PC-3 (cell line): ENCODE results near the gene CELA3B. TPM values are rescaled to one million over a fixed set of nuclear protein-coding genes. Genes with fewer than 3 reads are reported as not detected.
A peak's percentile ranks its signal among the peaks of the same experiment; 100 is the strongest.

Experiments used
- ATAC-seq: fragments of 200-7000 bp; cut with Tn5 transposase; 2 replicates; pipeline ENCODE4 v1.9.1; 2020; ENCODE audit warnings: mild to moderate bottlenecking, moderate library complexity
- BruUV-seq: library from RNA; stranded (reverse); fragments of 400-500 nt; replicated peaks from 2 replicates; lab custom pipeline; 2021; lab: Mats Ljungman, UMichigan
- CTCF ChIA-PET: fragments of 300-600 bp; sonication (Branson Sonifier 250); formaldehyde crosslinking; loops from one replicate; lab custom pipeline; 2022; ENCODE audit warnings: antibody characterized with exemption; lab: Charles Lee
- POLR2A ChIA-PET: fragments of 300-600 bp; sonication (Branson Sonifier 250); formaldehyde crosslinking; loops from one replicate; lab custom pipeline; 2022; ENCODE audit warnings: antibody characterized with exemption; ENCODE audit not compliant: unreplicated experiment; lab: Charles Lee
- DNase-seq: peaks from one replicate; pipeline ENCODE4 v3.0.0-alpha.2; 2015
- H2AFZ ChIP-seq: fragments of 300-600 bp; sonication (generic); 2 replicates; pipeline ENCODE4 v1.6.0; 2016; ENCODE audit warnings: antibody characterized with exemption, low read length
- H3F3A ChIP-seq: fragments of 300-600 bp; sonication (generic); one replicate; pipeline ENCODE4 v1.6.0; 2017; ENCODE audit warnings: antibody characterized with exemption, low read length, control low read depth, mild to moderate bottlenecking; ENCODE audit not compliant: unreplicated experiment
- H3K27ac ChIP-seq: fragments of 300-600 bp; sonication (generic); 2 replicates; pipeline ENCODE4 v1.5.1; 2016; ENCODE audit warnings: mild to moderate bottlenecking, low read length
- H3K27me3 ChIP-seq: fragments of 300-600 bp; sonication (generic); 2 replicates; pipeline ENCODE4 v1.6.1; 2016; ENCODE audit warnings: low read length, mixed read lengths
- H3K36me3 ChIP-seq: fragments of 300-600 bp; sonication (generic); 2 replicates; pipeline ENCODE4 v1.6.1; 2016; ENCODE audit warnings: low read depth, mixed run types, low read length, mixed read lengths
- H3K4me1 ChIP-seq: fragments of 300-600 bp; sonication (generic); 2 replicates; pipeline ENCODE4 v1.5.1; 2016; ENCODE audit warnings: low read length; ENCODE audit not compliant: insufficient read depth
- H3K4me2 ChIP-seq: fragments of 300-600 bp; sonication (generic); 2 replicates; pipeline ENCODE4 v1.6.0; 2016; ENCODE audit warnings: low read length
- H3K4me3 ChIP-seq: fragments of 300-600 bp; sonication (generic); 2 replicates; pipeline ENCODE4 v1.5.1; 2016; ENCODE audit warnings: mild to moderate bottlenecking, low read length, mixed read lengths
- H3K79me2 ChIP-seq: fragments of 300-600 bp; sonication (generic); 2 replicates; pipeline ENCODE4 v1.6.1; 2017; ENCODE audit warnings: low read length, mixed read lengths
- H3K9ac ChIP-seq: fragments of 300-600 bp; sonication (generic); 2 replicates; pipeline ENCODE4 v1.6.0; 2016; ENCODE audit warnings: mild to moderate bottlenecking, low read length
- H3K9me2 ChIP-seq: fragments of 300-600 bp; sonication (generic); replicated peaks from 2 replicates; pipeline ENCODE4 v1.6.1; 2016; ENCODE audit warnings: mixed run types, low read length, mixed read lengths
- H3K9me3 ChIP-seq: fragments of 300-600 bp; sonication (generic); 2 replicates; pipeline ENCODE4 v1.6.1; 2016; ENCODE audit warnings: low read length, mixed read lengths
- H4K20me1 ChIP-seq: fragments of 300-600 bp; sonication (generic); 2 replicates; pipeline ENCODE4 v1.6.1; 2016; ENCODE audit warnings: low read length, mixed read lengths
- CTCF ChIP-seq: fragments of 300-600 bp; sonication (generic); conservative IDR thresholded peaks from 2 replicates; pipeline ENCODE4 v1.5.1; 2017; ENCODE audit warnings: antibody characterized with exemption, low read depth, mild to moderate bottlenecking, low read length
- EZH2 ChIP-seq: fragments of 300-600 bp; sonication (generic); IDR thresholded peaks from one replicate; pipeline ENCODE4 v1.6.1; 2017; ENCODE audit warnings: antibody characterized with exemption, mild to moderate bottlenecking, low read length; ENCODE audit not compliant: unreplicated experiment
- EZH2phosphoT487 ChIP-seq: fragments of 300-600 bp; sonication (generic); IDR thresholded peaks from 2 replicates; pipeline ENCODE4 v1.6.1; 2018; ENCODE audit warnings: mild to moderate bottlenecking, antibody characterized with exemption, low read length, borderline replicate concordance
- intact Hi-C: fragments of 100-400 bp; cut with micrococcal nuclease; formaldehyde crosslinking; loops from 2 replicates; pipeline ENCODE4 v1.9.0; 2023
- total RNA-seq: library from RNA; depleted of rRNA; stranded (reverse); fragments of >200 nt; gene quantifications from 2 replicates; pipeline ENCODE4 v1.2.3, GENCODE V29; 2014

Gene CELA3B
- total RNA-seq, 1 experiment from 2014 or later, result not detected

GRCh38 chr1:21955501-21956281 is 21.1 kb upstream of the CELA3B start:
- Histone ChIP-seq H3K27ac (no peak overlapping the region), H4K20me1 (no peaks in the 10 kb centered on the region), H3K9me2 (no peaks in the 10 kb centered on the region), H3F3A (no peaks in the 10 kb centered on the region), H3K9me3 (no peaks in the 10 kb centered on the region), H3K4me3 (no peak overlapping the region), H3K79me2 (no peaks in the 10 kb centered on the region), H3K9ac (no peak overlapping the region), H3K27me3 (no peaks in the 10 kb centered on the region), H3K4me2 (no peak overlapping the region), H2AFZ (no peak overlapping the region), H3K36me3 (no peaks in the 10 kb centered on the region), H3K4me1 (peaks cover 28% of the 10 kb centered on the region)
- no TSS peak for BruUV-seq
- DNase-seq, result no peak
- ChIA-PET CTCF (no interaction called here), POLR2A (no interaction called here)
- TF ChIP-seq CTCF (no peak), EZH2 (no peak), EZH2phosphoT487 (no peak)
- intact Hi-C loops, result no loop called here
- ATAC-seq, result no peak

GRCh38 chr1:21956720-21957552 is 19.9 kb upstream of the CELA3B start:
- no peaks in the 10 kb centered on the region for H4K20me1 ChIP-seq
- peak overlapping the region; percentile 45; the same call in 1 of the 2 replicates for H3K4me3 ChIP-seq
- DNase-seq, result peak; percentile 88

GRCh38 chr1:21961337-21961736 is 15.5 kb upstream of the CELA3B start:
- H3K9me3 ChIP-seq, result no peaks in the 10 kb centered on the region
- H3F3A ChIP-seq, result no peaks in the 10 kb centered on the region
- POLR2A ChIA-PET, result no interaction called here
- no peak for TF ChIP-seq EZH2
- no peak for TF ChIP-seq CTCF
- TF ChIP-seq EZH2phosphoT487, result no peak
- CTCF ChIA-PET, result no interaction called here
- no peaks in the 10 kb centered on the region for H3K79me2 ChIP-seq
- no peak overlapping the region for H2AFZ ChIP-seq
- ATAC-seq (no peak), DNase-seq (no peak)
- no peaks in the 10 kb centered on the region for H3K9me2 ChIP-seq
- no peak overlapping the region for H3K4me3 ChIP-seq
- H4K20me1 ChIP-seq, result no peaks in the 10 kb centered on the region
- BruUV-seq, result no TSS peak
- no peak overlapping the region for H3K4me2 ChIP-seq
- H3K4me1 ChIP-seq, result peaks cover 42% of the 10 kb centered on the region
- intact Hi-C loops, result loop anchor here (5.0 to 10.0 kb wide), 2 partner anchors 94 to 177 kb away; partner anchors contain the start of gene USP48
- H3K27ac ChIP-seq, result no peak overlapping the region
- no peak overlapping the region for H3K9ac ChIP-seq
- H3K36me3 ChIP-seq, result no peaks in the 10 kb centered on the region
- no peaks in the 10 kb centered on the region for H3K27me3 ChIP-seq

More at GRCh38 chr1:21956720-21957552, 19.9 kb upstream of the CELA3B start:
- no peaks in the 10 kb centered on the region for H3K79me2 ChIP-seq
- ChIA-PET POLR2A (no interaction called here), CTCF (no interaction called here)
- peaks cover 28% of the 10 kb centered on the region for H3K4me1 ChIP-seq
- peak overlapping the region; percentile 60 for H2AFZ ChIP-seq
- peak; percentile 81 for ATAC-seq
- no peaks in the 10 kb centered on the region for H3K9me3 ChIP-seq
- H3F3A ChIP-seq, result no peaks in the 10 kb centered on the region
- no TSS peak for BruUV-seq
- peak overlapping the region; percentile 74 for H3K4me2 ChIP-seq
- no peaks in the 10 kb centered on the region for H3K27me3 ChIP-seq
- H3K9ac ChIP-seq, result no peak overlapping the region
- TF ChIP-seq EZH2, result no peak
- peak; percentile 97 for TF ChIP-seq EZH2phosphoT487
- no peaks in the 10 kb centered on the region for H3K36me3 ChIP-seq
- H3K9me2 ChIP-seq, result no peaks in the 10 kb centered on the region
- H3K27ac ChIP-seq, result peak overlapping the region; percentile 32
- intact Hi-C loops, result no loop called here
